Measurements from ENCODE around the gene CALY. TPM values are rescaled to one million over a fixed set of nuclear protein-coding genes. Genes with fewer than 3 reads are reported as not detected.

The CALY gene
- total and polyA plus RNA-seq, 4 donors, result not detected

DNA sequence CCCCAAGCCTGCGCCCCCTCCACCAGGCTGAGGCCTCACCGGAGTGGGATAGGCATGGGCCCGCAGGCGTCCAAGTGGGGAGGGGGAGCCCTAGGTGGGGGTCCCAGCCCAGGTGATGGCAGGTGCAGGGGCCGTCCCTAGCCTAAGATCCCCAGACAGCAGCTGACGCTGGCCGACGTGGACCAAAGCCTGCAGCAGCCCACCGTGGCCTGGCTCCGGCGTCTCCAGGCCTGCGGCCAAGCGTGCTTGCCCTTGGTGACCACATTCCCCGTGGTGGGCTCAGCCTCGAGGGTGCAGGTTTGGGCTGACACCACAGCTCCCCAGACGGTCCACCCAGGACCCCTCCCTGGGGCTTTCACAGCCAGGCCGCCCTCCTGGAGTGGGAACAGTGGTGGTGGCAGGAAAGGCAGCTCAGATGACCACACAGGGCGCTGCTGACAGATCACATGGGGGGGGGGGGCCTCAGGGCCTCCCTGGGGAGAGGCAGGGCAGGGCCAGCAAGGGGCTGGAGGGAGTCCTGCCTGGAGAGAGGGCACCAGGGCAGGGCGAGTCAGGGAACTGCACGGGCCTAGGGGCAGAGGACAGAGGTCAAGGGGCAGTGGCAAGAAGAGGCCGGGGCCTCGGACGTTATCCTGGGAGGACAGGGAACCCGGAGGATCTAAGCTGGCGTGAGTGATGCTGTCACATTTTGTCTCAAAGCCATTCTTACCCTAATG lies 59.3 kb downstream of the CALY start:
- TF ChIP-seq, protein P1, sequence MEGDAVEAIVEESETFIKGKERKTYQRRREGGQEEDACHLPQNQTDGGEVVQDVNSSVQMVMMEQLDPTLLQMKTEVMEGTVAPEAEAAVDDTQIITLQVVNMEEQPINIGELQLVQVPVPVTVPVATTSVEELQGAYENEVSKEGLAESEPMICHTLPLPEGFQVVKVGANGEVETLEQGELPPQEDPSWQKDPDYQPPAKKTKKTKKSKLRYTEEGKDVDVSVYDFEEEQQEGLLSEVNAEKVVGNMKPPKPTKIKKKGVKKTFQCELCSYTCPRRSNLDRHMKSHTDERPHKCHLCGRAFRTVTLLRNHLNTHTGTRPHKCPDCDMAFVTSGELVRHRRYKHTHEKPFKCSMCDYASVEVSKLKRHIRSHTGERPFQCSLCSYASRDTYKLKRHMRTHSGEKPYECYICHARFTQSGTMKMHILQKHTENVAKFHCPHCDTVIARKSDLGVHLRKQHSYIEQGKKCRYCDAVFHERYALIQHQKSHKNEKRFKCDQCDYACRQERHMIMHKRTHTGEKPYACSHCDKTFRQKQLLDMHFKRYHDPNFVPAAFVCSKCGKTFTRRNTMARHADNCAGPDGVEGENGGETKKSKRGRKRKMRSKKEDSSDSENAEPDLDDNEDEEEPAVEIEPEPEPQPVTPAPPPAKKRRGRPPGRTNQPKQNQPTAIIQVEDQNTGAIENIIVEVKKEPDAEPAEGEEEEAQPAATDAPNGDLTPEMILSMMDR (IDR thresholded peaks at IDR 0.05; ENCODE audit: control extremely low read depth, extremely low read depth), result no peak
- DNase-seq (no peak), ATAC-seq (ENCODE audit: insufficient read depth, low FRiP score) (peak; percentile 6)
- no peaks in the 10 kb centered on the region for H3K27me3 ChIP-seq (ENCODE audit: control insufficient read depth in 3 of 3, insufficient read depth in 3 of 3, low read length in 2 of 3)
- H3K4me1 ChIP-seq (ENCODE audit: control insufficient read depth in 5 of 5, insufficient read depth in 5 of 5, low read length in 5 of 5), result peaks cover 0 to 11% (median 6%) of the 10 kb centered on the region in 5 donors
- H3K4me3 ChIP-seq, result no peak overlapping the region
- H3K9ac ChIP-seq (ENCODE audit: insufficient read depth in 1 of 2, low read length in 2 of 2), result no peak overlapping the region
- 72 to 79% methylated on average over 25 of the region's 25 CpGs for WGBS, 2 donors
- H3K27ac ChIP-seq (ENCODE audit: low read depth in 1 of 2, low read length in 1 of 2), result peak overlapping the region in 1 of 2 donors; percentile 30
- H3K9me3 ChIP-seq (ENCODE audit: control insufficient read depth in 4 of 4, insufficient read depth in 3 of 4, low read length in 3 of 4), result no peaks in the 10 kb centered on the region
- peaks cover 0 to 42% (median 15%) of the 10 kb centered on the region in 4 donors for H3K36me3 ChIP-seq (ENCODE audit: control insufficient read depth in 4 of 4, insufficient read depth in 4 of 4, low read length in 4 of 4)

DNA sequence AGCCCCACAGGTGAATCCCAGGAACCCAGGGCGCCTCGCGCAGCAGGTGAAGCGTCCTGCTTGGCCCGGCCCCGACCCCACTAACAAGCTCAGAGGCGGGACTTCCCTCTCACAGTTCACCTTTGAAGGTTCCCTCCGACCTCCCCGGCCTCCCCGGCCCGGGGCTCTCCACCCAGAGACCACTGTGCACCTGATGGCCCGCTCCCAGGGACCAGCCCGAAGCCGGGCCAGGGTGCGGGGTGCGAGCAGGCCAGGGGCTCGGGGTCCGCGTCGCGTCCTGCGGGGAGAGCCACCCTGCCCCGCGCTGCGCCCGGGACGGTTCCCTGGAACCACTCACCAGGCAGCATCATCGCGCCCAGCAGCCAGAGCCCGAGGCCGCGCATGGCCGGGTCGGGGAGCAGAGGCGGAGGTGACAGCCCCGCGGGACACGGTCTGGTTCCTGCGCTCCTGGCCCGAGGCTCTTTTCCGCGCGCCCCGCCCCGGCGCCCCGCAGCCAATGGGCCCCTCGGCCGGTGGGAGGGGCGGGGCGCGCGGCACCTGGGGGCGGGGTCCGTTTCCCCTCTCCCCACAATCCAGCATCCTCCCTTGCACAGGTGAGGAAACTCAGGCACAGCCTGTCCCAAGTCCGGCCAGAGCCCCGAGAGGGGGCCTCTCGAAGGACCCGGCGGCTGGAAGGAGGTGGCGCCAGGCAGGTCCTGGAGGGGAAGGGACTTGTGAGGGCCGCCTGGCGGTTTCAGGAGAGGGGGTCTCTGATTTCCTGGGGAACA lies 60.1 kb downstream of the CALY start, which contains the start of gene ADAM8:
ADAM8 (minus strand) TSS at position 434 of the 767 bp plus-strand sequence; CDS start at position 383, 51 bp downstream.
- TF ChIP-seq, protein P1 (IDR thresholded peaks at IDR 0.05; ENCODE audit: control extremely low read depth, extremely low read depth), result no peak
- 5 to 6% methylated on average over 44 to 63 of the region's 63 CpGs for WGBS, 2 donors
- Histone ChIP-seq H3K9me3 (ENCODE audit: control insufficient read depth in 4 of 4, insufficient read depth in 3 of 4, low read length in 3 of 4) (no peaks in the 10 kb centered on the region), H3K27ac (ENCODE audit: low read depth in 1 of 2, low read length in 1 of 2) (peak within 1 kb of the TSS in 1 of 2 donors; percentile 30), H3K27me3 (ENCODE audit: control insufficient read depth in 3 of 3, insufficient read depth in 3 of 3, low read length in 2 of 3) (no peaks in the 10 kb centered on the region), H3K9ac (ENCODE audit: insufficient read depth in 1 of 2, low read length in 2 of 2) (no peak within 1 kb of the TSS), H3K36me3 (ENCODE audit: control insufficient read depth in 4 of 4, insufficient read depth in 4 of 4, low read length in 4 of 4) (peaks cover 0 to 36% (median 10%) of the 10 kb centered on the region in 4 donors), H3K4me1 (ENCODE audit: control insufficient read depth in 5 of 5, insufficient read depth in 5 of 5, low read length in 5 of 5) (peaks cover 0 to 11% (median 6%) of the 10 kb centered on the region in 5 donors), H3K4me3 (peak within 1 kb of the TSS; percentile 18)
- DNase-seq, result no peak
- ATAC-seq (ENCODE audit: insufficient read depth, low FRiP score), result peak; percentile 28

DNA sequence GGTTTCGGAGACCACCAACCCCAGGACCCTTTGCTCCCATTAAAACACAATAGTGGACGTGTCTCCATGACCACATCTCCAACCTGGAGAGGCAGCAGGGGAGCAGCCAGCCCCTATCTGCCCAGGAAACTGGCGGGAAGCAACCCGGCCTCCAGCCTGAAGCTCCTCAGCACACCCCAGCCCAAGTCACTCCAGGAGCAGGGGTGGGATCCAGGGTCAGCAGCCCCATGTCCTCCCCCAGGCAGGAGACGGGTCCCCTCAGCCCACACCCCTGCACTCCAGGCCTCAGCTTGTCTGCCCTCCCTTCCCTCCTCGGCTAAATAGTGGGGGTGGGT lies 60.6 kb downstream of the CALY start:
- Histone ChIP-seq H3K4me1 (ENCODE audit: control insufficient read depth in 5 of 5, insufficient read depth in 5 of 5, low read length in 5 of 5) (peaks cover 0 to 11% (median 6%) of the 10 kb centered on the region in 5 donors), H3K9me3 (ENCODE audit: control insufficient read depth in 4 of 4, insufficient read depth in 3 of 4, low read length in 3 of 4) (no peaks in the 10 kb centered on the region), H3K9ac (ENCODE audit: insufficient read depth in 1 of 2, low read length in 2 of 2) (no peak overlapping the region), H3K27me3 (ENCODE audit: control insufficient read depth in 3 of 3, insufficient read depth in 3 of 3, low read length in 2 of 3) (no peaks in the 10 kb centered on the region), H3K4me3 (no peak overlapping the region), H3K27ac (ENCODE audit: low read depth in 1 of 2, low read length in 1 of 2) (no peak overlapping the region), H3K36me3 (ENCODE audit: control insufficient read depth in 4 of 4, insufficient read depth in 4 of 4, low read length in 4 of 4) (peaks cover 0 to 36% (median 8%) of the 10 kb centered on the region in 4 donors)
- ATAC-seq (ENCODE audit: insufficient read depth, low FRiP score) (no peak), DNase-seq (no peak)
- TF ChIP-seq, protein P1 (IDR thresholded peaks at IDR 0.05; ENCODE audit: control extremely low read depth, extremely low read depth), result no peak
- 11 to 31% methylated on average over 6 of the region's 6 CpGs for WGBS, 2 donors

All from lung (tissue), 12 donors.